GM12892 (cell line): ENCODE measurements around the gene CORO7.
A peak's percentile ranks its signal among the peaks of the same experiment; 100 is the strongest.

ENCODE experiments used
- DNase-seq: peaks from one replicate; pipeline ENCODE4 v3.0.0; 2011; ENCODE audit not compliant: insufficient read length
- FAIRE-seq: peaks from 2 replicates; lab custom pipeline; 2011; peaks lifted over from hg19 to GRCh38; lab: Jason Lieb, UNC
- POLR2A ChIP-seq: IDR thresholded peaks from 2 replicates; pipeline ENCODE4 v1.6.1; 2011; ENCODE audit warnings: low read depth, low read length, control low read depth
- POLR2AphosphoS5 ChIP-seq: IDR thresholded peaks from 2 replicates; pipeline ENCODE4 v1.6.1; 2011; ENCODE audit warnings: low read depth, low read length, control low read depth
- TAF1 ChIP-seq: IDR thresholded peaks from 2 replicates; pipeline ENCODE4 v1.6.1; 2011; ENCODE audit warnings: low read depth, mild to moderate bottlenecking, control low read depth, low read length, borderline replicate concordance

The CORO7 gene

DNA sequence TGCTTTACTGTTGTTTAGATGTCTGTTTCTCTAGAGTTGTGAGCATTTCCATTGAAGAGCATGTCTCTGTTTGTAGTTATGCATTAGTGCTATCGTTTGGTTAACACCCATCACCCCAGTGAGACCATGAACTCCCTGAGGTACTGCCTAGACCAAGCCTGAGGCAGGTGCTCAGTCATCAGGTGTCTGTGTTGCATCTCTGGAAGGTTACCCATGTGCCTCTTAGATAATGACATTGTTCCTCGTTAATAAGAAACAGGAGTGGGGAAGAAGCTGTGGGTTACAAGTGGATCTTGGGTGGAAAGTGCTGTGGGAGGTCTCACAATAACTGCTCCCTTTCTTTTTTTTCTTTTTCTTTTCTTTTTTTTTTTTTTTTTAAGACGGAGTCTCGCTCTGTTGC lies 27.6 kb upstream of the CORO7 start:
- no peak for FAIRE-seq
- no peak for DNase-seq
- TF ChIP-seq TAF1 (no peak), POLR2A (no peak), POLR2AphosphoS5 (no peak)

DNA sequence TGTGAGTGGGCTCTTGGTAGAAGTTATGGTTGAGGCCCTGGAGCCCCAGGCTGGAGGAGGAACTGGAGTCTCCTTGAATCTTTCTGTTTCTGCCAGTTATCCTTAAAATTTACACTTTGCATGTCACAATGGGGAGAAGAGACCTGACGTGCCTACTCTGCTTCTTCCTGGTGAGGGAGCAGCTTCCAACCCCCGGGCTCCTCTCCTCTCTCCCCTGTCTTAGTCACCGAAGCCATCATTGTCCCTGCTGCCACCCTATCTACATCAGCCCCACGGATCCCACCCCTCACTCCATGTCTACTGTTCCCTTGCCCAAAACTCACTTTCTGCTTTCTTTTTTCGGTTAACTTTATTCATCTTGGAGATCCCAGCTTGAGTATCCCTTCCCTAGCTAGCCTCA lies 26.9 kb upstream of the CORO7 start:
- no peak for FAIRE-seq
- TF ChIP-seq POLR2A, result no peak
- no peak for TF ChIP-seq TAF1
- no peak for TF ChIP-seq POLR2AphosphoS5
- DNase-seq, result no peak

DNA sequence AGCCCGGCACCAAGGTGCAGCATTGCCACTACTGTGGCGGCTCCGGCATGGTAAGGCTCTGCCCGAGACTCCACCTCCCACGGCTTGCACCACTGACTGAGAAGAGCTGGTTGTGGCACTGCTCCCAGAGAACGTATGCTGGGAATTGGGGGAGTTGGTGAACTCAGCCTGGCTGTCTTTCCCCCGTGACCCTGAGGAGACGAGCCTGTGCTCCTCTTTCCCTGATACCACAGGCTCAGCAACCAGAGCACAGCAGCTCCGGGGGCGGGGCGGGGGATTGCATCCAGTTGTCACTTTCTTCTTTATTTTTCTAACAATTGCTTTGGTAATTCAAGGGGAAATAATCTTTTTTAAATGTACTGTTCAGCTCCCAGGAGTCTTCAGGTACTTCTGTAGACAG lies 26.0 kb upstream of the CORO7 start:
- TF ChIP-seq POLR2AphosphoS5, result no peak
- DNase-seq, result no peak
- no peak for FAIRE-seq

DNA sequence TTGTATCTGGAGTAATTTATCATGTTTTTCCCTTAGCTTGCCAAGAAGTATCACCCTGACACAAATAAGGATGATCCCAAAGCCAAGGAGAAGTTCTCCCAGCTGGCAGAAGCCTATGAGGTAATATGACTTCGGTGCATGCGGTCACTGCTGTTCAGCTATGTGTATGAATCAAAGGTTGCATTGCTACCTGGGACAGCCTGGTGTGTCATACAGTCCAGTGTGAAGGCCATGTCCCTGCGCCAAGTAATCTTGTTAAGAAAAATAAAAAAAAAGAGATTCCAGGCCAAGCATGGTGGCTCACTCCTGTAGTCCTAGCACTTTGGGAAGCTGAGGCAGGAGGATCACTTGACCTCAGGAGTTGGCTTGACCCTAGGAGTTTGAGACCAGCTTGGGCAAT lies 21.0 kb upstream of the CORO7 start:
- TF ChIP-seq TAF1, result no peak
- TF ChIP-seq POLR2AphosphoS5, result no peak
- TF ChIP-seq POLR2A, result no peak
- DNase-seq (no peak), FAIRE-seq (no peak)

DNA sequence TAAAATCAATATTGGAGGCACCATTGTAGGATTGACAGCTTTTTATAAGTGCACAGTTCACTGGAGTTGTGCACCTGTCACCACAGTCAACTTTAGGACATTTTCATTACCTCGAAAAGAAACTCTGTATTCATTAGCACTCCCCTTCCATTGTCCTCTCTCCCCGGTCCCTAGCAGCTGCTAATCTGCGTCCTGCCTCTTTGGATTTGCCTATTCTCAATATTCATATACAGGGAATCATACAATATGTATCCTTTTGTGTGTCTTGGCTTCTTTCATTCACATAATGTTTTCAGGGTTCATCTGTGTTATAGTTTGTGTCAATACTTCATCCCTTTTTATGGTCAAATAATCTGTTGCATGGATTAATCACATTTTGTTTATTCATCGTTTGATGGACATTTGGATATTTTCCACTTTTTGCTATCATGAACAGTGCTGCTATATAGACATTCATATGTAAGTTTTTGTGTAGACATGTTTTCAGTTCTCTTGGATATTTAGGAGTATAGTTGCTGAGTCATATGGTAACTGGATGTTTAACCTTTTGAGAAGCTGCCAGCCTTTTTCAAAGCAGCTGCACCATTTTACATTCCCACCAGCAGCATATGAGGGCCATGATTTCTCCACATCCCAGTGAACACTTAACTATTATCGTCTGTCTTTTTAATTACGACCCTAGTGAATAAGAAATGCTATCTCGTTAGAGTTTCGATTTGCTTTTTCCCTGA lies 19.1 kb upstream of the CORO7 start:
- FAIRE-seq (no peak), DNase-seq (no peak)
- TF ChIP-seq POLR2AphosphoS5, result no peak
- TF ChIP-seq TAF1, result no peak
- no peak for TF ChIP-seq POLR2A

DNA sequence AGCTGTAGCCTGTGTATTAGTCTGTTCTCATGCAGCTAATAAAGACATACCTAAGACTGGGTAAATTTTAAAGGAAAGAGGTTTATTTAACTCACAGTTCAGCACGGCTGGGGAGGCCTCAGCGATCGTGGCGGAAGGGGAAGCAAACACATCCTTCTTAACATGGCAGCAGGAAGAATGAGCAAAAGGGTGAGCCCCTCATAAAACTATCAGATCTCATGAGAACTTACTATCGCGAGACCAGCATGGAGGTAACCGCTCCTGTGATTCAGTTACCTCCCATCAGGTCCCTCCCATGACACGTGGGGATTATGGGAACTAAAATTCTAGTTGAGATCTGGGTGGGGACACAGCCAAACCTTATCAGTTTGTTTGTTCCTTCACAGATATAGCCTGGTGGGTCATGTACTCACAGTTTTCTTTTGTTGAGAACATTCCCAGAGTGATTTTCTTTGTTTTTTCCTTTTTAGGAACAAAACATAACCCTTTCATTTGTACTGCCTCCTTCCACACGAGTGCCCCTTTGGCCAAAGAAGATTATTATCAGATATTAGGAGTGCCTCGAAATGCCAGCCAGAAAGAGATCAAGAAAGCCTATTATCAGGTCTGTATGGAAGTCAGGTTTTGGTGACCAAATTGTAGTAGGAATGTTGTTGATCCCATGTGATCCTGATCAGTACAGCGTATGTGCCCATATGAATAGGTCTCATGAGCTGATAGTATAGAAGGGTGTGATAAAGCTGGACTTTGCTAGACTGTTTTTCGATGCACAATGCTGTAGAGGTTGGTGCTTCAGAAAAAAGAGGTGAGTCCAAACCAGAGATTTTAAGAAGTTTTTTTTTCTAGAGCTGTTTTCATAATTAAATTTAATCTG lies 17.8 kb upstream of the CORO7 start:
- FAIRE-seq (no peak), DNase-seq (no peak)
- TF ChIP-seq POLR2AphosphoS5 (no peak), TAF1 (no peak), POLR2A (no peak)

DNA sequence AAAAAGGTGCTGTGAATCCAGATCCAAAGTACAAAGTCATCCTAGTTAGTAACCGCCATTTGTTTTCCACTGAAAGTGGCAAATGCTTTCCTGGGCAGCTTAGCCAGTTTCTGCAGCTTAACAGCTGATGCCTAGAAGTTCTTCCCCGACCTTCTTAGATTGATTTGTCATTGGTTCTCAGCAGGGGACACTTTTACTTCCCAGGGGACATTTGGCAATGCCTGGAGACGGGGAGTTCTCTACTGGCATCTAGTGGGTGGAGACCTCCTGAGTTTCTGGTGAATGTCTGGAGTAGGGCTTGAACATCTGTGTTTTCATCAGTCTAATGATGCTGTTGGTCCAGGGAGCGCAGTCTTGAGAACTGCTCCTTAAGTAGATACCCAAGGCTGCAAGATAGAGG lies 16.8 kb upstream of the CORO7 start:
- DNase-seq, result no peak
- no peak for TF ChIP-seq POLR2AphosphoS5
- no peak for TF ChIP-seq POLR2A
- no peak for TF ChIP-seq TAF1
- no peak for FAIRE-seq

DNA sequence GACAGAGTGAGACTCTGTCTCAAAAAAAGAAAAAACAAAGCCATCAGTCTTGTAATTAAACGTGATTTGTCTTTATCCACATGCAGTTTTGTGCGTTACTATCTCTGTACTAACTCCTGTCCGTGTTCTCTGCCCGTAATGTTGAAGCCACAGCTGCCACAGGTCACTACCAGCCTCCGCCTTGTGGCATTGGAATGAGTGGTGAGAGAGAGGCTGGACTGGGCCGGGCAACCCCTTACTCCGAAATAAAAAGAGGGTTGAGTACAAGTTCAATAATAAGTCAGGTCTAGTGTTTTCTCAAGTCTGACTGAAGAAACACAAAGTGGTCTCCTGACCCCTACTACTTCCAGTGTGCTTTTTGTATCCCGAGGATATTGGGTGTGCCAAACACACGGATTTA lies 14.6 kb upstream of the CORO7 start:
- FAIRE-seq, result no peak
- no peak for TF ChIP-seq TAF1

DNA sequence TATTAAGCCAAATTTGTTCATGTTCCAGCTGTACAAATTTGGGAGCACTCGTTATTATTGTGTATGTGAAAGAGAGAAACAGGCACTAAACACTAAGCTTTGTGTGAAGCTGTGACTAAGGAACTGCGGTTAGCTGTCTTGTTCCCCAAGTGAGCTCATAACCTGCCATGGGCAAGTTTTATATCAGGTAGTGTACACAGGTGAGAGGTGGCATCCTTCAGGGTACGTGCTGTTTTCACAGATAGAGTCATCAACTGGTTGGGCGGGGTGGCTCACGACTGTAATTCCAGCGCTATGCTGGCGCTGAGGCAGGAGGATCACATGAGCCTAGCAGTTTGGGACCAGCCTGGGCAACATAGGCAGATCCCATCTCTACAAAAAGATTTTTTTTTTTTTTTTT lies 12.1 kb upstream of the CORO7 start:
- DNase-seq (no peak), FAIRE-seq (no peak)
- no peak for TF ChIP-seq TAF1
- TF ChIP-seq POLR2A, result no peak

More for the DNA sequence above, 14.6 kb upstream of the CORO7 start:
- DNase-seq, result no peak

DNA sequence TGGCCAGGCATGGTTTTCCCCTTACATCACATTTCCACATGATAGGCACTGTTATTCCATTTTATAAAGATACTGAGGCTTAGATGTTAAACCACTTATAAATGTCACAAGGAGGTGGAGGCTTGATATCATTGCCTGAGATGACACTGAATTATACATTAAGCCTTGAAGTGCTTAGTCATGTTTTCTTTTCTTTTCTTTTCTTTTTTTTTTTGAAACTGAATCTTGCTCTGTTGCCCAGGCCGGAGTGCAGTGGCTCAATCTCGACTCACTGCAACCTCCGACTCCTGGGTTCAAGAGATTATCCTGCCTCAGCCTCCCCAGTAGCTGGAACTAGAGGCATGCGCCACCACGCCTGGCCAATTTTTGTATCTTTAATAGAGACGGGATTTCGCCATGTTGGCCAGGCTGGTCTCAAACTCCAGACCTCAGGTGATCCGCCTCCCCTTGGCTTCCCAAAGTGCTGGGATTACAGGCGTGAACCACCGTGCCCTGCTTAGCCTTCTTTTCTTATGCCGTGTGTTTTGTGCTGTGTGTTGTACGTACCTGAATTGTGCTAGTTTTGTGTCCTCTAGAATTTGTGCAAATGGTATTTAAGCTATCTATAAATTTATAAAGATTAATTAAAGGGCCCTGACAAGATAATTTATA lies 10.5 kb upstream of the CORO7 start:
- TF ChIP-seq POLR2A (no peak), POLR2AphosphoS5 (no peak), TAF1 (no peak)
- no peak for FAIRE-seq
- no peak for DNase-seq

DNA sequence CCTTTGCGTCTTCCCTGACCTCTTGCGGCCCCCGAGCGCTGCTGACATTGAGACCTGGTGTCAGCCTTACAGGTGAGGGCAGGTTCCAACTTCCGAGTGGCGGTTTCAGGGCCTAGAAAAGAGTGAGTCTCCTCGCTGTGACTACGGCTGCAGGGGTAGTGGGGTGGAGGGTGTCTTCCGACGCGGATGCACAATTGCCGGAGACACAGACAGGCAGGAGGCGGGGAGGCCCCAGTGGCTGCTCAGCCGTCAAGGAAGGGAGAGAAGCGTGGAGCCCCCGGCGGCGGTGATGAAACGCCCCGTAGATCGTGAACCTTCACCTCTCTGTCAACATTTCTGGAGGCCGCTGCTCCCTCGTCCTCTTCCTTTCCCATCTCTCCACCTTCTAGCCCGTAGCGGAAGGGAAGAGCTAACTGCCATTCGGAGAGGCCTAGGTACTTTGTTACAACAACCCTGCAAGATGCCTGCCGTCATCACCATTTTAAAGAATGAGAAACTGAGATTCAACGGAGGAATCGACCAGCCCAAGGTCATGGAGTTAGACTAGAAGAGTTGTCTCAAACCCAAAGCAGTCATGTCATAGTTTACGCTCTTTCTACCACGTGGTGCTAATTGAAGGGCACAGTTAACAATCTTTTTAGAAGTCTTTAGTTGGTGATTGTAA lies 9.8 kb upstream of the CORO7 start:
- no peak for TF ChIP-seq TAF1
- no peak for TF ChIP-seq POLR2A
- no peak for TF ChIP-seq POLR2AphosphoS5
- DNase-seq (peak; percentile 42), FAIRE-seq (no peak)

DNA sequence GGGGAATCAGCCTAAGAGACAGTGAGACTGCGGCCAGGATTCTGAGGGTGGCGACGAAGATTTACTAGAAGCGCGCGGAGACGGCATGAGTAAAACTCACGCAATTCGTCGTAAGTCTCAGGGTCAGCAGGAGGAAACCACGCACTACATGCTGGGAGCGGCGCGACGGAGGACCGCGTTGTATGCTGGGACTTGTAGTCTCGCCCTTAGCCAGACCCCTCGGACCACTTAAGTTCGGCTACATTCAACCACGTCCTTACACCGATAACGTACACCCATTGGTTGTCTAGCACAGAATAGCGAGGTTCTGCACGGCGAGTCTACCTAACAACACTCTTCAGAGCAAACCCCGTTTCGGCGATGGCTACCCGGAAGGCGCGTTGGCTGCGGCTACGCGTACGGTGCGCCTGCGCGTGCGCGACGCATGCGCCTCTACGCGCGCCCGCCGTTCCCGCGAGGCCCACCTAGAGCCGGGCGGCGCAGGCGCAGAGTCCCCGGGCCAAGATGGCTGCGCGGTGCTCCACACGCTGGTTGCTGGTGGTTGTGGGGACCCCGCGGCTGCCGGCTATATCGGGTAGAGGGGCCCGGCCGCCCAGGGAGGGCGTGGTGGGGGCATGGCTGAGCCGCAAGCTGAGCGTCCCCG lies 9.1 kb upstream of the CORO7 start, which contains the start of gene DNAJA3:
Gene DNAJA3, plus strand, starts transcription at position 491 of the 643 bp plus-strand sequence. Its CDS starts 14 bp downstream, at position 505.
- peak; percentile 97 for FAIRE-seq
- TF ChIP-seq POLR2A, result peak; percentile 98
- TF ChIP-seq TAF1, result peak; percentile 97
- peak; percentile 97 for TF ChIP-seq POLR2AphosphoS5

More for the DNA sequence above, 9.1 kb upstream of the CORO7 start, which contains the start of gene DNAJA3:
- peak; percentile 97 for DNase-seq
